HepG2 (cell line): Measurements from ENCODE around the gene CCDC117. TPM values are rescaled to one million over a fixed set of nuclear protein-coding genes. Genes with fewer than 3 reads are reported as not detected.
A peak's percentile ranks its signal among the peaks of the same experiment; 100 is the strongest.

ENCODE experiments used
- ATAC-seq: fragments of 200-7000 bp; cut with Tn5 transposase; 3 replicates; pipeline ENCODE4 v1.9.1; 2020; ENCODE audit warnings: mild to moderate bottlenecking, moderate library complexity
- BruUV-seq: library from RNA; stranded (reverse); fragments of 400-500 nt; replicated peaks from 2 replicates; lab custom pipeline; 2021; lab: Mats Ljungman, UMichigan
- CTCF ChIA-PET: fragments of 300-600 bp; formaldehyde crosslinking; extraction: SDS; loops from one replicate; lab custom pipeline; 2021; ENCODE audit warnings: low total read pairs, inconsistent platforms, low intra/inter-chr PET ratio; lab: Yijun Ruan, JAX
- POLR2A ChIA-PET: fragments of 350-600 bp; sonication (Branson Sonifier 250); formaldehyde crosslinking; loops from one replicate; lab custom pipeline; 2020; ENCODE audit warnings: antibody characterized with exemption, inconsistent platforms; lab: Yijun Ruan, JAX
- DNase-seq: peaks from one replicate; pipeline ENCODE4 v3.0.0-alpha.2; 2015; ENCODE audit warnings: low spot score
- FAIRE-seq: peaks from 3 replicates; lab custom pipeline; 2011; peaks lifted over from hg19 to GRCh38; lab: Jason Lieb, UNC
- H2AFZ ChIP-seq: one replicate; pipeline ENCODE4 v1.6.1; 2011; ENCODE audit warnings: low read length, inconsistent platforms
- H3K27ac ChIP-seq: fragments of 300-600 bp; 3 replicates; pipeline ENCODE4 v1.8.0; 2011; ENCODE audit warnings: mixed run types, mild to moderate bottlenecking, mixed read lengths, low read length, inconsistent platforms; ENCODE audit not compliant: insufficient read depth; ENCODE audit errors: extremely low read length
- H3K27me3 ChIP-seq, 2 experiments: fragments of 200-600 bp in 1 of 2; 2 replicates in 1 of 2; 3 replicates in 1 of 2; pipeline versions ENCODE4 v1.6.0 to v1.8.0; 2011; ENCODE audit warnings: low read length in 2 of 2, mild to moderate bottlenecking in 2 of 2, moderate library complexity in 2 of 2, inconsistent platforms in 1 of 2; ENCODE audit not compliant: insufficient read depth in 2 of 2, control insufficient read depth in 1 of 2
- H3K36me3 ChIP-seq, 2 experiments: fragments of 200-600 bp in 1 of 2; replicated peaks in 1 of 2; 2 replicates in 1 of 2; 3 replicates in 1 of 2; pipeline versions ENCODE4 v1.5.1 to v1.8.0; 2011; ENCODE audit warnings: low read length in 2 of 2, inconsistent platforms in 1 of 2; ENCODE audit not compliant: insufficient read depth in 2 of 2, control insufficient read depth in 1 of 2
- H3K4me1 ChIP-seq: 2 replicates; pipeline ENCODE4 v1.5.1; 2012; ENCODE audit warnings: low read length, inconsistent platforms; ENCODE audit not compliant: insufficient read depth
- H3K4me2 ChIP-seq: 2 replicates; pipeline ENCODE4 v1.6.0; 2011; ENCODE audit warnings: low read depth, low read length, inconsistent platforms
- H3K4me3 ChIP-seq, 3 experiments: fragments of 200-600 bp in 1 of 3; sonication (generic), shearing (Covaris generic) in 1 of 3; replicated peaks in 1 of 3; 2 replicates each; pipeline ENCODE4 v1.5.1; 2011 to 2016; ENCODE audit warnings: low read length in 3 of 3, inconsistent platforms in 2 of 3, low read depth in 2 of 3, mild to moderate bottlenecking in 2 of 3, control low read depth in 1 of 3, mixed read lengths in 1 of 3; ENCODE audit not compliant: insufficient read depth in 1 of 3
- H3K79me2 ChIP-seq: one replicate; pipeline ENCODE4 v1.6.1; 2011; ENCODE audit warnings: low read length, inconsistent platforms; ENCODE audit not compliant: insufficient read depth
- H3K9ac ChIP-seq: 2 replicates; pipeline ENCODE4 v1.6.0; 2011; ENCODE audit warnings: mild to moderate bottlenecking, low read depth, low read length, inconsistent platforms; ENCODE audit not compliant: insufficient read depth
- H3K9me3 ChIP-seq: 2 replicates; pipeline ENCODE4 v1.5.1; 2012; ENCODE audit warnings: mild to moderate bottlenecking, low read length
- H4K20me1 ChIP-seq: 2 replicates; pipeline ENCODE4 v1.6.0; 2011; ENCODE audit warnings: inconsistent platforms, mild to moderate bottlenecking, low read length, moderate library complexity; ENCODE audit not compliant: insufficient read depth
- CBX5 ChIP-seq: sonication (generic); formaldehyde crosslinking; IDR thresholded peaks from 2 replicates; pipeline ENCODE4 v1.4.0; 2020; ENCODE audit warnings: missing genetic modification reagents, borderline replicate concordance
- FOXM1 ChIP-seq: sonication (generic); formaldehyde crosslinking; IDR thresholded peaks from 2 replicates; pipeline ENCODE4 v1.5.0; 2020; ENCODE audit warnings: missing genetic modification reagents
- HMG20B ChIP-seq: conservative IDR thresholded peaks from 2 replicates; pipeline ENCODE4 v1.6.1; 2016; ENCODE audit warnings: missing genetic modification reagents, missing compliant biosample characterization
- HOXA5 ChIP-seq: sonication (generic); formaldehyde crosslinking; IDR thresholded peaks from 2 replicates; pipeline ENCODE4 v1.4.0; 2020; ENCODE audit warnings: missing genetic modification reagents
- ONECUT2 ChIP-seq: sonication (generic); formaldehyde crosslinking; IDR thresholded peaks from 2 replicates; pipeline ENCODE4 v1.4.0; 2020; ENCODE audit warnings: missing genetic modification reagents
- REPIN1 ChIP-seq: sonication (generic); formaldehyde crosslinking; IDR thresholded peaks from 2 replicates; pipeline ENCODE4 v1.8.0; 2022; ENCODE audit warnings: missing genetic modification reagents, low read depth, mild to moderate bottlenecking, borderline replicate concordance
- ZEB1 ChIP-seq: IDR thresholded peaks from 2 replicates; pipeline ENCODE4 v1.6.1; 2012; ENCODE audit warnings: mild to moderate bottlenecking, low read depth, inconsistent platforms; ENCODE audit not compliant: insufficient replicate concordance
- ZNF235 ChIP-seq: sonication (generic); formaldehyde crosslinking; IDR thresholded peaks from 2 replicates; pipeline ENCODE4 v1.8.1; 2023; ENCODE audit warnings: mild to moderate bottlenecking, missing genetic modification reagents, borderline replicate concordance
- WGBS: methylation state at CpG from one replicate; pipeline ENCODE4 v1.1.6; 2017; ENCODE audit warnings: low lambda C conversion rate; 5-methylcytosine and 5-hydroxymethylcytosine counted together
- in situ Hi-C: cut with HindIII; loops from 2 replicates; pipeline ENCODE4 v1.10.0; 2017; ENCODE audit warnings: low pct_unique_long_range_greater_than_20kb; ENCODE audit not compliant: extremely low pct_ligation_motif_present
- intact Hi-C: fragments of 100-400 bp; cut with micrococcal nuclease; formaldehyde crosslinking; loops from one replicate; pipeline ENCODE4 v1.10.0; 2022; ENCODE audit not compliant: unreplicated experiment
- polyA plus RNA-seq, 8 experiments: library from polyadenylated mRNA; depleted of rRNA in 3 of 8; stranded (reverse) in 7 of 8; unstranded in 1 of 8; fragments of >200 nt; fragmentation: Illumina TruSeq in 4 of 8; extraction: Trizol in 4 of 8; gene quantifications; 2 replicates each; pipeline versions ENCODE4 v1.2.1 to v1.2.3, GENCODE V29; 2011 to 2016; ENCODE audit warnings: low read depth in 4 of 8, missing spikeins in 1 of 8, mixed read lengths in 1 of 8; ENCODE audit not compliant: insufficient read depth in 1 of 8
- total RNA-seq, 5 experiments: library from RNA; depleted of rRNA; stranded (reverse); fragments of >200 nt; fragmentation: Illumina TruSeq; extraction: Trizol; gene quantifications; 2 replicates each; pipeline ENCODE4 v1.2.3, GENCODE V29; 2016; ENCODE audit warnings: low read depth in 1 of 5
- TF ChIP-seq, protein P1 (sequence below): sonication (generic); formaldehyde crosslinking; IDR thresholded peaks from 2 replicates; pipeline ENCODE4 v1.4.0; 2020; ENCODE audit warnings: missing genetic modification reagents, borderline replicate concordance
- TF ChIP-seq, protein P2 (sequence below): sonication (generic); formaldehyde crosslinking; IDR thresholded peaks from 2 replicates; pipeline ENCODE4 v1.4.0; 2020; ENCODE audit warnings: mild to moderate bottlenecking, low read depth, missing genetic modification reagents
- TF ChIP-seq, protein P3 (sequence below): sonication (generic); formaldehyde crosslinking; IDR thresholded peaks from 2 replicates; pipeline ENCODE4 v1.5.0; 2020; ENCODE audit warnings: mild to moderate bottlenecking, missing genetic modification reagents

The CCDC117 gene
- total and polyA plus RNA-seq, 2 of the 13 experiments (the other 11 are each of a cell fraction or from before 2014, with no cell fraction given), result 12.6 to 34.2 TPM

DNA sequence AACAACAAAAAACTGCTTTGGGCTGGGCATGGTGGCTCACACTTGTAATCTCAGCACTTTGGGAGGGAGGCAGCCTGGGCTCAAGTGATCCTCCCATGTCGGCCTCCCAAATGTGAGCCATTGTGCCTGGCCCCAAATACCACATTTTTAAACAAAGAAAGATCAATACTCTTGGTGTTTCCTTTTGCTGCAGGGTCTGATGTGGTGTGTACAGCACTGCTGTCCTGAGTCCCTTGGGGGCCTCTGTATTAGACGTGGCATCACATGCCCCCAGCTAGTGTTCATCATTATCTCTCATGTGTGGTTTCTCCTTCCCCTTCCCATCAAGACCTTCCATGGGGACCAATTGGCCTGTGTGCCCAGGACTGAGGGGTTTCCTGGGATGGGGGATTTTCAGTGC, 48.4 kb downstream of the CCDC117 start (continued):
- TF ChIP-seq ZEB1, result no peak
- TF ChIP-seq, protein P1, sequence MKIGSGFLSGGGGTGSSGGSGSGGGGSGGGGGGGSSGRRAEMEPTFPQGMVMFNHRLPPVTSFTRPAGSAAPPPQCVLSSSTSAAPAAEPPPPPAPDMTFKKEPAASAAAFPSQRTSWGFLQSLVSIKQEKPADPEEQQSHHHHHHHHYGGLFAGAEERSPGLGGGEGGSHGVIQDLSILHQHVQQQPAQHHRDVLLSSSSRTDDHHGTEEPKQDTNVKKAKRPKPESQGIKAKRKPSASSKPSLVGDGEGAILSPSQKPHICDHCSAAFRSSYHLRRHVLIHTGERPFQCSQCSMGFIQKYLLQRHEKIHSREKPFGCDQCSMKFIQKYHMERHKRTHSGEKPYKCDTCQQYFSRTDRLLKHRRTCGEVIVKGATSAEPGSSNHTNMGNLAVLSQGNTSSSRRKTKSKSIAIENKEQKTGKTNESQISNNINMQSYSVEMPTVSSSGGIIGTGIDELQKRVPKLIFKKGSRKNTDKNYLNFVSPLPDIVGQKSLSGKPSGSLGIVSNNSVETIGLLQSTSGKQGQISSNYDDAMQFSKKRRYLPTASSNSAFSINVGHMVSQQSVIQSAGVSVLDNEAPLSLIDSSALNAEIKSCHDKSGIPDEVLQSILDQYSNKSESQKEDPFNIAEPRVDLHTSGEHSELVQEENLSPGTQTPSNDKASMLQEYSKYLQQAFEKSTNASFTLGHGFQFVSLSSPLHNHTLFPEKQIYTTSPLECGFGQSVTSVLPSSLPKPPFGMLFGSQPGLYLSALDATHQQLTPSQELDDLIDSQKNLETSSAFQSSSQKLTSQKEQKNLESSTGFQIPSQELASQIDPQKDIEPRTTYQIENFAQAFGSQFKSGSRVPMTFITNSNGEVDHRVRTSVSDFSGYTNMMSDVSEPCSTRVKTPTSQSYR (CRISPR knock-in tag), result no peak
- no peak for TF ChIP-seq FOXM1 (CRISPR knock-in tag)
- no peak for TF ChIP-seq ZNF235 (CRISPR knock-in tag)
- TF ChIP-seq, protein P2, sequence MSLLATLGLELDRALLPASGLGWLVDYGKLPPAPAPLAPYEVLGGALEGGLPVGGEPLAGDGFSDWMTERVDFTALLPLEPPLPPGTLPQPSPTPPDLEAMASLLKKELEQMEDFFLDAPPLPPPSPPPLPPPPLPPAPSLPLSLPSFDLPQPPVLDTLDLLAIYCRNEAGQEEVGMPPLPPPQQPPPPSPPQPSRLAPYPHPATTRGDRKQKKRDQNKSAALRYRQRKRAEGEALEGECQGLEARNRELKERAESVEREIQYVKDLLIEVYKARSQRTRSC (CRISPR knock-in tag), result no peak
- TF ChIP-seq REPIN1 (CRISPR knock-in tag), result no peak
- no peak for TF ChIP-seq CBX5 (CRISPR knock-in tag)
- TF ChIP-seq ONECUT2 (CRISPR knock-in tag), result 0 out of 2 replicates have a peak, but pooled peaks have one; percentile 52
- TF ChIP-seq HOXA5 (CRISPR knock-in tag), result no peak
- TF ChIP-seq, all 625 proteins: peak for 3

DNA sequence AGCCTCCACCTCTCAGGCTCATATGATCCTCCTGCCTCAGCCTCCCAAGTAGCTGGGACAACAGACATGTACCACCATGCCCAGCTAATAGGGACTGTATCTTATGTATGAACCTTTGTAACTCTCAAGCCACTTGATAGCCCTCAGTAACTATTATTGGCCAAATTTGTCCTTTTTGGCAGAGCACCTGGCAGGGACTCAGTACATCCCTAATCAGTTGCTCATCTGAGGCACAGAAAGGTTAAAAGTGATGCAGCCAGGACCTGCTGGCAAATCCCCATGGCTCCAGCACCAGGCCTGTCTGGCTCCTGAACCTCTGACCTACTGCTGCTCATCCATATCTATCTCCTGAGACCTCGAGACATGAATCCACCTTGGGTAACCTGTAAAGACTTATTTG, 49.0 kb downstream of the CCDC117 start:
- no TSS peak for BruUV-seq

More for the DNA sequence above, 49.0 kb downstream of the CCDC117 start:
- H3K36me3 ChIP-seq, result no peaks in the 10 kb centered on the region
- ATAC-seq (no peak), FAIRE-seq (no peak), DNase-seq (no peak)
- WGBS, result 90% methylated on average over 1 of the region's 1 CpG
- no peak overlapping the region for H3K4me2 ChIP-seq
- H2AFZ ChIP-seq, result no peak overlapping the region
- no peak overlapping the region for H3K4me3 ChIP-seq
- intact Hi-C loops (no loop called here), in situ Hi-C loops (loop anchor here (10.0 kb wide), 1 partner anchor 217 kb away; no protein-coding TSS in a partner anchor)
- no peak overlapping the region for H3K9ac ChIP-seq
- H3K9me3 ChIP-seq, result no peaks in the 10 kb centered on the region
- no peaks in the 10 kb centered on the region for H3K27me3 ChIP-seq
- no peaks in the 10 kb centered on the region for H4K20me1 ChIP-seq
- H3K79me2 ChIP-seq, result peaks cover 2% of the 10 kb centered on the region
- POLR2A ChIA-PET, result interaction anchor here (18.2 kb wide), 1 partner anchor 26 kb away, joined by 945 read pairs; the partner anchor contains the start of gene XBP1
- H3K27ac ChIP-seq, result peak overlapping the region; percentile 27
- CTCF ChIA-PET, result no interaction called here
- H3K4me1 ChIP-seq, result peaks cover 90% of the 10 kb centered on the region
- TF ChIP-seq, protein P3, sequence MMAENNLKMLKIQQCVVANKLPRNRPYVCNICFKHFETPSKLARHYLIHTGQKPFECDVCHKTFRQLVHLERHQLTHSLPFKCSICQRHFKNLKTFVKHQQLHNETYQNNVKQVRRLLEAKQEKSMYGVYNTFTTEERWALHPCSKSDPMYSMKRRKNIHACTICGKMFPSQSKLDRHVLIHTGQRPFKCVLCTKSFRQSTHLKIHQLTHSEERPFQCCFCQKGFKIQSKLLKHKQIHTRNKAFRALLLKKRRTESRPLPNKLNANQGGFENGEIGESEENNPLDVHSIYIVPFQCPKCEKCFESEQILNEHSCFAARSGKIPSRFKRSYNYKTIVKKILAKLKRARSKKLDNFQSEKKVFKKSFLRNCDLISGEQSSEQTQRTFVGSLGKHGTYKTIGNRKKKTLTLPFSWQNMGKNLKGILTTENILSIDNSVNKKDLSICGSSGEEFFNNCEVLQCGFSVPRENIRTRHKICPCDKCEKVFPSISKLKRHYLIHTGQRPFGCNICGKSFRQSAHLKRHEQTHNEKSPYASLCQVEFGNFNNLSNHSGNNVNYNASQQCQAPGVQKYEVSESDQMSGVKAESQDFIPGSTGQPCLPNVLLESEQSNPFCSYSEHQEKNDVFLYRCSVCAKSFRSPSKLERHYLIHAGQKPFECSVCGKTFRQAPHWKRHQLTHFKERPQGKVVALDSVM, result peak; percentile 88
- no peak for TF ChIP-seq HMG20B (CRISPR knock-in tag)
- TF ChIP-seq, all 625 proteins: peak for 1
